ENCODE data around the gene QRSL1. TPM values are rescaled to one million over a fixed set of nuclear protein-coding genes. Genes with fewer than 3 reads are reported as not detected.

Gene QRSL1
- total RNA-seq, 1 experiment from 2014 or later: 19.5 TPM

- TF ChIP-seq CTCF (conservative IDR thresholded peaks at IDR 0.05): no peak
- Histone ChIP-seq H3K79me1 (ENCODE audit: insufficient read depth, low read depth, low read length, poor library complexity, severe bottlenecking) (no peaks in the 10 kb centered on the region), H2BK15ac (ENCODE audit: low read depth, low read length) (no peak overlapping the region), H3K4me1 (ENCODE audit: insufficient read depth, low read length) (peaks cover 6% of the 10 kb centered on the region; the same call in 1 of the 2 replicates), H2BK20ac (ENCODE audit: low read depth, low read length, poor library complexity, severe bottlenecking) (no peak overlapping the region), H4K5ac (ENCODE audit: insufficient read length, low read depth, low read length) (no peak overlapping the region), H3K14ac (ENCODE audit: insufficient read depth, low read length) (no peak overlapping the region), H3K18ac (ENCODE audit: insufficient read length, low read depth, low read length) (no peak overlapping the region), H3K27me3 (ENCODE audit: insufficient read depth, low read length) (no peaks in the 10 kb centered on the region), H2AK5ac (ENCODE audit: insufficient read length, low read length) (no peak overlapping the region), H3T11ph (ENCODE audit: low read length) (no peak overlapping the region), H4K91ac (ENCODE audit: insufficient read length, low read depth, low read length) (no peak overlapping the region), H3K4ac (ENCODE audit: low read depth, low read length) (no peak overlapping the region), H3K23me2 (ENCODE audit: insufficient read length, low read depth, low read length, poor library complexity, severe bottlenecking) (no peaks in the 10 kb centered on the region), H2BK120ac (ENCODE audit: low read depth, low read length, poor library complexity, severe bottlenecking) (no peak overlapping the region), H2BK12ac (ENCODE audit: insufficient read length, low read depth, low read length) (no peak overlapping the region), H2AFZ (ENCODE audit: low read length) (no peak overlapping the region), H3K56ac (ENCODE audit: insufficient read length, low read depth, low read length) (no peak overlapping the region), H3K9ac (ENCODE audit: extremely low read depth, insufficient read length, low read length) (no peak overlapping the region), H4K20me1 (ENCODE audit: control insufficient read depth, insufficient read depth, insufficient read length) (no peaks in the 10 kb centered on the region), H4K8ac (replicated peaks; ENCODE audit: insufficient read length, low read depth, low read length) (no peak overlapping the region), H3K9me3 (ENCODE audit: control insufficient read depth, low read depth, low read length) (no peaks in the 10 kb centered on the region), H3K23ac (ENCODE audit: insufficient read length, low read depth, low read length) (no peak overlapping the region), H3K79me2 (ENCODE audit: insufficient read depth, low read length) (no peaks in the 10 kb centered on the region), H3K27ac (ENCODE audit: insufficient read length, low read depth, low read length) (peak overlapping the region; percentile 42), H3K4me2 (ENCODE audit: insufficient read depth, insufficient read length, low read length) (no peak overlapping the region), H2BK5ac (ENCODE audit: insufficient read length, low read length) (no peak overlapping the region)
- Mint-ChIP-seq H3K27me3 (ENCODE audit: low read depth) (no peaks in the 10 kb centered on the region), H3K4me3 (no peak overlapping the region), H3K27ac (peak overlapping the region; percentile 87 to 99 (median 95)), H3K36me3 (ENCODE audit: insufficient read depth in 1 of 3, low read depth in 3 of 3) (no peaks in the 10 kb centered on the region), H3K4me1 (peaks cover 50 to 53% of the 10 kb centered on the region in 2 experiments), H3K9me3 (no peaks in the 10 kb centered on the region)
- DNase-seq: peak; percentile 81
- no CpG with 5 or more reads among the region's 6 CpGs for WGBS (ENCODE audit: extremely low coverage, insufficient read length, low lambda C conversion rate)
Measured at GRCh38 chr6:106692112-106692818, 62.9 kb downstream of the QRSL1 start.

All from H9 (cell line).